HG02642 (cell line): ENCODE data around the gene NPY4R2.
"Not testable (repeated sequence)": the region's sequence is repeated elsewhere in the genome, so short reads cannot be mapped to it uniquely, and the experiment has no call there.

Source experiments
- ATAC-seq: cut with Tn5 transposase; IDR thresholded peaks from one replicate; pipeline ENCODE4 v1.9.1; 2021; ENCODE audit warnings: mild to moderate bottlenecking; ENCODE audit not compliant: unreplicated experiment, poor library complexity

The NPY4R2 gene

DNA sequence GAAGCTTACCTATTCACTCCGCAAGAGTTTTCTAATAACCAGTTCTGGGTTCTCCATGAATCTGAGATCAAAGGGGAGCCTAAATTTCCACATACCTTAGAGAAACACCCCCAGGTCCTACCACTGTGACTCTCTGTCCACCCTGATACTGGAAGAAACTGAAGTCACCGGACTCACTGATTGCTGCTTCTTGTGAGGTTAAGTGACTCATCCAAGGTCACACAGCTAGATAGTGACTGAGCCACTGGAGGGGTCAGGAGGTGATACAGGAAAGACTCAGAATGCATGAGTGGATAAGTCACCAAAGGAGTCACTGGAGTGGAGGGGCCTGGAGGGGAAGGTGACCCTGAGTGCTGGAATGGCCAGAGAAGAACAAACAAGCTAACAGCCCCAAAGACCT is 9.8 kb downstream of the NPY4R2 start:
- ATAC-seq: not testable (repeated sequence)

DNA sequence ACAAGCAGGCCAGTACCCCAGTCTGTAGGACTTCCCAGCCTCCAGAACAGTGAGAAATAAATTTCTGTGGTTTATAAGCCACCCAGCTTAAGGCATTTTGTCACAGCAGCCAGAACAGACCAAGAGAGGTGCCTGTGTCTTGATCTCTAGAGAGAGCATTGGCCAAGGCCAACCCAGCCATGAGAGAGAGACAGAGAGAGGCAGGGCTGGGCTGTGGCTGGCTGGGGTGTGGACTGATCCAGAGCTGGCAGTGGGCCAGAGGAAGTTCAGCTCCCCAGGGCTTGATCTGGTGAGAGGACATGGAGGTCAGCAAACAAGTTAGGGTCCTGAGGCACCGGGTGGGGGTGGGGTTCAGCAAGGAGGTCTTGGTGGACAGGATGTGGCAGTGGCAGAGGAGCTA is 14.4 kb downstream of the NPY4R2 start:
- ATAC-seq: not testable (repeated sequence)

GRCh38 chr10:47933462-47933861 is 15.0 kb downstream of the NPY4R2 start:
- not testable (repeated sequence) for ATAC-seq

GRCh38 chr10:47936772-47937228 is 18.3 kb downstream of the NPY4R2 start:
- not testable (repeated sequence) for ATAC-seq

- not testable (repeated sequence) for ATAC-seq
Measured at GRCh38 chr10:47937634-47938033, 19.2 kb downstream of the NPY4R2 start.

GRCh38 chr10:47940821-47941220 is 22.4 kb downstream of the NPY4R2 start:
- ATAC-seq: not testable (repeated sequence)

DNA sequence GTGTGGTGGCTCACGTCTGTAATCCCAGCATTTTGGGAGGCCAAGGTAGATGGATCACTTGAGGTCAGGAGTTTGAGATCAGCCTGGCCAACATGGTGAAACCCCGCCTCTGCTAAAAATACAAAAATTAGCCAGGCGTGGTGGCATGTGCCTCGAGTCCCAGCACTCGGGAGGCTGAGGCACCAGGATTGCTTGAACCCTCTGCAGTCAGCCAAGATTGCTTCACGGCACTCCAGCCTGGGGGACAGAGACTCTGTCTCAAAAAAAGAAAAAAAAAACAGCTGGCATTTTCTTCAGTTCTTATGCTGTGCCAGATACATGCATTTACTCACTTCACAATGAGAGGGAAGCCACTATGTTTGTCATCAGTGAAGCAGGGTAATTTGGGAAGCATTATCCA is 22.9 kb downstream of the NPY4R2 start:
- ATAC-seq: not testable (repeated sequence)

- not testable (repeated sequence) for ATAC-seq
Measured at GRCh38 chr10:47942351-47943019, 24.0 kb downstream of the NPY4R2 start.

- not testable (repeated sequence) for ATAC-seq
Measured at GRCh38 chr10:47943328-47943727, 24.9 kb downstream of the NPY4R2 start.

DNA sequence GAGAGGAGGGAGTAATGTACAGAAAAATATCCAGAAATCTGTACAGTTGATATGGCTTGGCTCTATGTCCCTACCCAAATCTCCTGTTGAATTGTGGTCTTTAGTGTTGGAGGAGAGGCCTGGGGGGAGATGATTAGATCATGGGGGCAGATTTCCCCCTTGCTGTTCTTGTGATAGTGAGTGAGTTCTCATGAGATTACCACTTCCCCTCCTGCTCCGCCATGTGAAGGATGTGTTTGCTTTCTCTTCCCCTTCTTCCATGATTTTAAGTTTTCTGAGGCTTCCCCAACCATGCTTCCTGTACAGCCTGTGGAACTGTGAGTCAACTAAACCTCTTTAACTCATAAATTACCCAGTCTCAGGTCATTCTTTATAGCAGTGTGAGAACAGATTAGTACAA is 29.0 kb downstream of the NPY4R2 start:
- ATAC-seq: not testable (repeated sequence)

- ATAC-seq: not testable (repeated sequence)
Measured at GRCh38 chr10:47957158-47957557, 38.7 kb downstream of the NPY4R2 start.

DNA sequence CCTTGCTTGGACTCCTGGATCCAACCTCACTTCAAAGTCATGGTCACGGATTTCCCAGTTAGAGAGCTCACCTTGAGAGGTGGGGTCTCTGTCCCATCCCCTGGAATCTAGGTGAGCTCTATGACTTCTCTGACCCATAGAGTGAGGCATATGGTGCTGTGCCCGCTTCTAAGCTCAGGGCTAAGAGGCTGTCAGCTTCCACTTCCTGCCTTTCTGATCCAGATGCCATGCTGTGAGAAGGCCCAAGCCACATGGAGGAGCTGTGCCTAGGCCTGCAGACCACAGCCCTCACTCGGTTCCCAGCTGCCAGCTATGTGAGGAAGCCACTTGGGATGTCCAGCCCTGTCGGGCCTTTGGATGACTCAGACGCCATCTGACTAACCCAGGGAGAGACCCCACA is 41.2 kb downstream of the NPY4R2 start:
- ATAC-seq: not testable (repeated sequence)

- ATAC-seq: not testable (repeated sequence)
Measured at GRCh38 chr10:47960699-47961098, 42.2 kb downstream of the NPY4R2 start.

- ATAC-seq: not testable (repeated sequence)
Measured at GRCh38 chr10:47962785-47963184, 44.3 kb downstream of the NPY4R2 start.

GRCh38 chr10:47964280-47965063 is 46.0 kb downstream of the NPY4R2 start:
- ATAC-seq: not testable (repeated sequence)

- ATAC-seq: peak; percentile 79
Measured at GRCh38 chr10:47968988-47969387, 50.5 kb downstream of the NPY4R2 start.

- ATAC-seq: not testable (repeated sequence)
Measured at GRCh38 chr10:47970047-47970446, 51.6 kb downstream of the NPY4R2 start.

DNA sequence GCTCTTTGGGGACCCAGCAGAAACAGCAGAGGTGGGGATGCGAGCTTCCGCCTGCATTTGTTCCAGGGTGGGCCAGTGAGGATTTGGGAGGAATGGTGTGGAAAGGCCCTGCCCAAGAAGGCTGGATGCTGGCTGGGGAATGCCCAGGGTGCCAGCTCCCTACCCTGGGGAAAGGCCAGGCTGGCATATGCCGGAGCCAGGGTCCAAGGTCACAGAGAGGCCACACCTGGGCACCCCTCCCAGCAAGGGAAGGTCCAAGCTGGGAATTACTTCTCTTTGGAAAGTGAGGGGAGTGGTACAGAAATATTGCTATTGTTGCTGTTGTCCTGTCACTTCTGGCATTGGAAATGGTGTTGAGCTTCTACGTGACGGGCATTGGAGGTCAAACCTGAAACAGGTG is 53.1 kb downstream of the NPY4R2 start:
- ATAC-seq: not testable (repeated sequence)

GRCh38 chr10:47972077-47972476 is 53.6 kb downstream of the NPY4R2 start:
- not testable (repeated sequence) for ATAC-seq
